Activated CD4-positive, alpha-beta T cell treated with anti-CD3 and anti-CD28 coated beads, Interleukin-10, Interleukin-2, amounts not matched to agents 100 ng/mL and 50 ng/mL, durations not matched to agents 16 hours and 8 hours (primary cell): ENCODE data around the gene BICRAL.
"Not testable (repeated sequence)": the region's sequence is repeated elsewhere in the genome, so short reads cannot be mapped to it uniquely, and the experiment has no call there.

Source experiments
- DNase-seq: peaks from one replicate; pipeline ENCODE4 v3.0.0-alpha.2; 2020

The BICRAL gene

DNA sequence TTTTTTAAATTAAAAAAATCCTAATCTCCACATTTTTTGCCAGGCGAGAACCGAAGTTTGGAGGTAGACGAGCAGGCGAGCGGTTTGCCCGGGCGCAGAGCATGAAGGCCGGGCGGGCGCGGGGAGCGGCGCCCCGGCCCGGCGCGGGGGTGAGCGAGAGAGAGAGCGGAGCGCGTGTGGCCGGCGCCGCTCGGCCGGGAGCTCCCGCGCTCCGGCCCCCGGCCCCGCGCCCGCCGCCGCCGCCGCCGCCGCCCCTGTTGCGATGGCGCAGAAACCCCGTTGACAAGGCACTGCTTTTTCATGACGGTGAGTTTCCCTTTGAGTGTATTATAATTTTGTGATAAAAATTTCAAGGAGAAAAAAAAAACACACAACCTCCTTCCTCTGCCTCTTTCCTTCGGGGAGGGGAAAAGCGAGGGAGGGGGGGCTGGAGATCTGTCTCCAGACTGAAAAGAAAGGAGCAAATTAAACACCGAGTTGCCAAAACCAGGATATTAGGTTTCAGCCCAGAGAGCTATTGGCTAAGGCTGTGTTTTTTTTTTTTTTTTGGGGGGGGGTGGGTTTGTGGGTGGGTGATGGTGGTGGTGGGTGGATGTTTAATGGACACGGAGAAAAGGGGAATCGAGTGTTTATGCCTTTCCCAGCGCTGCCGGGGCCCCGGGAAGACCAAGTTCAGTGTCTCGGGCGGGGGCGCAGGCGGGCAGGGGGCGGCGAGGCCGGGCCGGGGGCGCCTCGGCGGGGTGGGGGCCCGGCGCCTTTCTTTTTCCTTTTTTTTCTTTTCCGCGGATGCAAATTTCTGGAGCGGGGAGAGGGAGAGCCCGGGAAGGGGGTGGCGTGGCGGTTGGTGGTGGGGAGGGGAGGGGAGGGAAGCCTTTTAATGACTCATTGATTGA is at the start of gene BICRAL:
BICRAL (plus strand) TSS at position 257 of the 893 bp plus-strand sequence. CDS start 39,971 bp downstream, outside the sequence.
- DNase-seq, result peak; percentile 75

DNA sequence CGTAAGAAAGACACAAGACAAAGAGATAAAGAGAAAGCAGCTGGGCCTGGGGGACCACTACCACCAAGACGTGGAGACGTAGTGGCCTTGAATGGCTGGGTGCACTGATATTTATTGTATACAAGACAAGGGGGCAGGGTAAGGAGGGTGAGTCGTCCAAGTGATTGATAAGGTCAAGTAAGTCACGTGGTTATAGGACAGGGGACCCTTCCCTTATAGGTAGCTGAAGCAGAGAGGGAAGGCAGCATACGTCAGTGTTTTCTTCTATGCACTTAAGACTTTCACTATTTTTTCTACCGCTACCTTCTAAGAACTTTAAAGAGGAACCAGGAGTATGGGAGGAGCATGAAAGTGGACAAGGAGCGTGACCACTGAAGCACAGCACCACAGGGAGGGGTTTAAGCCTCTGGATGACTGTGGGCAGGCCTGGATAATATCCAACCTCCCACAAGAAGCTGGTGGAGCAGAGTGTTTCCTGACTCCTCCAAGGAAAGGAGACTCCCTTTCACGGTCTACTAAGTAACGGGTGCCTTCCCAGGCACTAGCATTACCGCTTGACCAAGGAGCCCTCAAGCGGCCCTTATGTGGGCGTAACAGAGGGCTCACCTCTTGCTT is 47.9 kb upstream of the BICRAL start:
- not testable (repeated sequence) for DNase-seq

- DNase-seq, result no peak
These were observed 45.9 kb upstream of the BICRAL start for GRCh38 chr6:42735976-42736375.

- DNase-seq, result no peak
These were observed 41.1 kb upstream of the BICRAL start for GRCh38 chr6:42740725-42741124.

DNA sequence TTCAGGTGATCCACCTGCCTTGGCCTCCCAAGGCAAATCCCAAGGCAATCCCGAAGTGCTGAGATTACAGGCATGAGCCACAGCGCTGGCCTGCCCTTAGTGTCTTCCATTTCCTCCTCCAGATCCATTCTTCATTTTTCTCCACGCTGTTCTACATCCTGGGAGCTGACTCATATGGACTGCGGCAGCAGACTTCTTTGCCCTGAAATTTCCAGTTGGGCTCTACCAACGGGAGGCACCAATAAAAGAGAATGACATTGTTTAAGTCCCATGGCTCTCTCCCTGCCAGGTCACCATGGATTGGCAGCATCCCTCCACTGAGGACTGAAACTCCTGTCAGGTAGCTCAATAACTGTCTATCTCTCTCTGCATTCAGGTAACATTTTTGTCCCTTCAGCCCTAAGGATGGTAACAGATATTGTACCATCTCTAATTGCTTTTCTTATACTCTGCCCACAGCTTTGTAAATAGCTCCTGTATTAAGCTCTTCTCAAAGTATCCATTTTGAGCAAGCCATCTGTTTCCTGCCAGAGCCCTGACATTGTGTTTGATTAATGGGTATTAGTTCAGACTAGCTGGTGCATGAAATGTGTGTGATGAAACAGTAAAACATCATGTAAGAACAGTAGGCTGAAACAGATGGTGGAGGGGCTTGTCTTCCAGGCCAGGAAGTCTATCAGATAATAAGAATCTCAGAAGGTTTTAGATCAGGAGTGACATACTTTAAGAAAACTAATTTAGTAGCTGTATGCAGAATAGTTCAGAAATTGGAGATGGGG is 39.5 kb upstream of the BICRAL start:
- no peak for DNase-seq

DNA sequence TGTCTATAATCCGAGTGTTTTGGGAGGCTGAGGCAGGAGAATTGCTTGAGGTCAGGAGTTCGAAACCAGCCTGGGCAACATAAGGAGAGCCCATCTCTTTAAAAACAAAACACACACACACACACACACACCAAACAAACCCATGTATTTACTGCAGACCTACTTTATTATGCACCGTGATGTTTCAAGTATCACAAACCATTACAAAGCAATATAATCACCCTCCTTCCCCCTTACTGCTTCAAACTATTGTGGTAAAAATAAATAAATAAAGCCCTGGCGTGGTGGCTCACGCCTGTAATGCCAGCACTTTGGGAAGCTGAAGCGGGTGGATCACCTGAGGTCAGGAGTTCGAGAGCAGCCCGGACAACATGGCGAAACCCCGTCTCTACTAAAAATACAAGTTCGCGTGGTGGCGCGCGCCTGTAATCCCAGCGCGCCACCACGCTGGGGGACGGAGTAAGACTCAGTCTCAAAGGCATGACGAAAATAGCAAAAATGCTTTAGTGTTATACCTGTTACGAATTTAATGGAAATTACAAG is 37.4 kb upstream of the BICRAL start:
- DNase-seq, result no peak

DNA sequence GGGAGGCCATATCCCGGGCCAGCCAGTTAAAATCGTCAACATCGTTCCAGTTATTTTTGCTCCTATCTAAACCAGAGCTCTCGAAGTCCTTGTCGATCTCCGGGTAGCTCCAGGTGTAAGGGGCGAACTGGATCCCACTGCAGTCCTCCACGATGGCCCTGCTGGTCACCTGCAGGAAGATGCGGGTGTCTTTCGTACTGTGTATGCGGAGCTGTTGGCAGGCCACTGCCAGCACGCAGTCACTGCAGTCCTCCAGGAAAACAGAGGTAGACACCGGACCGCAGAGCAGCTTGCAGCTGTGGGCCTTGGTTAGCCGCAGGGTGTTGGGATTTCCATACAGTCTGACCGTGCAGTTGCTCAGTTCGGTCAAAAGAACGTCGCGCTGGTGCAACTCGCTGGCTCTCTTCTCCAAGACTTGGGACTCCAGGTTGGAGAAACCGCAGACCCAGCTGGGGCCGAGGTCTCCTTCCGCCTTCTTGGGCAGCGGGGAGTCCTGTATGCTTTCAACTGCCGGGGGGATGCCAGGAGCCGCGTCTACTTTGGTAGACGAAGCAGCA is 36.7 kb upstream of the BICRAL start:
- DNase-seq, result peak; percentile 57

- peak; percentile 98 for DNase-seq
These were observed 36.0 kb upstream of the BICRAL start, which contains the start of gene TBCC for GRCh38 chr6:42745640-42746462. TBCC (minus strand) TSS chr6:42746103; CDS start chr6:42746073, 30 bp downstream.

GRCh38 chr6:42746463-42747391 is 35.1 kb upstream of the BICRAL start:
- peak; percentile 93 for DNase-seq

- no peak for DNase-seq
These were observed 33.5 kb upstream of the BICRAL start for GRCh38 chr6:42748203-42748898.

- DNase-seq, result no peak
These were observed 30.8 kb upstream of the BICRAL start for GRCh38 chr6:42751055-42751454.

- no peak for DNase-seq
These were observed 27.1 kb upstream of the BICRAL start for GRCh38 chr6:42754759-42755158.

DNA sequence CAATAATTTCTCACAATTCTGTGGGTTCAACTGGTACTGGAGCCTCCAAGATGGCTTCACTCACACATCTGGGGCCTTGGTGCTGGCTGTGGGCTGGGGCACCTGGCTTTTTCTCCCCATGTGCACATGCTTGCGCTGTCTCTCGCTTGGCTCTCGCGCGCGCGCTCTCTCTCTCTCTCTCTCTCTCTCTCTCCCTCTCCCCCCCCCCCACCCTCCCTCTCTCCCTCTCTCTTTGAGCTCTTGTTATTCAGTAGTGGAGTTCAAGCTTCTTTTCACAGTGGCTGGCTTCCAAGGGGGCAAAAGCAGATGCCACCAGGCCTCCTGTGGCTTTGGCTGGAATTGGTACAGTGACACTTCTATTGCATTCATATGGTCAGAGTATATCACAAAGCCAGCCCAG is 25.1 kb upstream of the BICRAL start:
- DNase-seq, result no peak

GRCh38 chr6:42758756-42759430 is 23.0 kb upstream of the BICRAL start:
- DNase-seq, result no peak

DNA sequence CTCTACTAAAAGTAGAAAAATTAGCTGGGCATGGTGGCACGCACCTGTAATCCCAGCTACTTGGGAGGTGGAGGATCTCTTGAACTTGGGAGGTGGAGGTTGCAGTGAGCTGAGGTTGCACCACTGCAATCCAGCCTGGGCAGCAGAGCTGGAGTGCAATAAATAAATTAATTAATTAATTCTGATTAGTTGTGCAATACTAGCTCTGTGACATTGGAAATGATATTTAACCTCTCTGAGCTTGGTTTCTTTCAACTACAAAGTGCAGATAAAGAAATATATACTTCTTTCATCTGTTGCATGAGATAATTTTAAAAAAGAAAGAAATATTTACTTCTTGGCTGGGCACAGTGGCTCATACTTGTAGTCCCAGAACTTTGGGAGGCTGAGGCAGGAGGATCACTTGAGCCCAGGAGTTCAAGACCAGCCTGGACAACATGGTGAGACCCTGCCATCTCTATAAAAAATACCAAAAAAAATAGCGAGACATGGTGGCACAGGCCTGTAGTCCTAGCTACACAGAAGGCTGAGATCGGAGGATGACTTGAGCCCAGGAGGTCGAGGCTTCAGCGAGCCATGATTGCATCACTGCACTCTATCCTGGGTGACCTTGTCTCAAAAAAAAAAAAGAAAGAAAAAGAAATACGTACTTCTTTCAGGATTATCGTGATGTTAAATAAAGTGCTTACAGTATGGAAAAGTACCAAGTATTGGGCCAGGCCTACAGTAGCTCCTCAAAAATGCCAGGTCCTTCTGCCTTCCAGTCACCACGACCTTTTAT is 20.4 kb upstream of the BICRAL start:
- DNase-seq, result no peak

- DNase-seq, result no peak
These were observed 19.4 kb upstream of the BICRAL start for GRCh38 chr6:42762426-42762859.

DNA sequence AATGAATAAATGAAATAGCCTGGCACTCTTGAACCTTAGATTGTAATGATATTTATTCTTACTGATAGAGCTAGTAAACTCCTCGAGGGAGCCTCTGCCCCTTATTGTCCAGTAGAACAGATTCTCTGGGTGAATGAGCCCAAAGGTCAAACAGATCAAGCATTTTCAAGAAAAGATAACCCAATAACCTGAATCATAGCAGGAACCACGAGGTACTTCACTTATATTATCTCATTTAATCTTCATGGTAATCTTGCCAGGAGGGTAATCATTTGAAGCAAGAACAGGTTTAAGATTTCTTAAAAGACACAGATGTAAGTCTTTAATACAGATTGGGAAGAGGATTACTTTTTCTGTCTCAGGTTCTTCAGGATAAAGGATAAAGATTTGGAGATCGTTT is 18.9 kb upstream of the BICRAL start:
- DNase-seq, result no peak

DNA sequence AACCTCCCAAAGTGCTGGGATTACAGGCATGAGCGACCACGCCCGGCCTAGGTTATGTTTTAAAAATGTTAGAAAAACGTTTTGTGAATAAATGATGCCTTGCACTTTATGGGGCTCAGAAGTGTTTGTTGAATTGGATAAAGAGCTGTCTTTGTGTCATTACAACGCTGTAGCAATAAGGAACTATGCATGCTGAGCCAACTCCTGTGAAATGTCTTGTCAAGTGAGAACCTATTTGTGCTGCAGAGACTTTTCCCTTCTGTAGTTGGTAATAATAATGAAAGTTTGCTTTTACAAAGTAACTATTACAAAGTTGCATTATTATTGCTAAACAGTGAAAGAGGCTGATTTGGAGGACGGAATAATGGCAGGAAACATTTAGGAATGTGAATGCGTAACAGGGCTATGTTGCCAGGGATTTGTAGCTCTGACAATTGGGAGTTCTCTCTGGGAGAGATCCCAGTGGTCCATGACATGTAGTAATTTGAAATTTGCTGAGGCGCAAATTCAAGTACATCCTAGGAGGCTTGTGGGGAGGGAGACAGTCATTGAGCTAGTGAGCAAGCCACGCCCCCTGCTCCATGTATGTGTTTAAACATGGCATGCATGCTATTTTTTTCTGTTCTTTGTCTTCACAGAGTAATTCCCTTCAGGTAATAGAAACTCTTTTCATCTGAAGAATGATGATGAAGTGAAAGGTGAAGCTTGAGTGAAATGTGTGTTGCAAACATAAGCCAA is 16.8 kb upstream of the BICRAL start:
- no peak for DNase-seq
